ENCODE results near the gene TTN. TPM values are rescaled to one million over a fixed set of nuclear protein-coding genes. Genes with fewer than 3 reads are reported as not detected.

TTN gene
- total RNA-seq, 1 experiment from 2014 or later, result under 0.01 TPM

DNA sequence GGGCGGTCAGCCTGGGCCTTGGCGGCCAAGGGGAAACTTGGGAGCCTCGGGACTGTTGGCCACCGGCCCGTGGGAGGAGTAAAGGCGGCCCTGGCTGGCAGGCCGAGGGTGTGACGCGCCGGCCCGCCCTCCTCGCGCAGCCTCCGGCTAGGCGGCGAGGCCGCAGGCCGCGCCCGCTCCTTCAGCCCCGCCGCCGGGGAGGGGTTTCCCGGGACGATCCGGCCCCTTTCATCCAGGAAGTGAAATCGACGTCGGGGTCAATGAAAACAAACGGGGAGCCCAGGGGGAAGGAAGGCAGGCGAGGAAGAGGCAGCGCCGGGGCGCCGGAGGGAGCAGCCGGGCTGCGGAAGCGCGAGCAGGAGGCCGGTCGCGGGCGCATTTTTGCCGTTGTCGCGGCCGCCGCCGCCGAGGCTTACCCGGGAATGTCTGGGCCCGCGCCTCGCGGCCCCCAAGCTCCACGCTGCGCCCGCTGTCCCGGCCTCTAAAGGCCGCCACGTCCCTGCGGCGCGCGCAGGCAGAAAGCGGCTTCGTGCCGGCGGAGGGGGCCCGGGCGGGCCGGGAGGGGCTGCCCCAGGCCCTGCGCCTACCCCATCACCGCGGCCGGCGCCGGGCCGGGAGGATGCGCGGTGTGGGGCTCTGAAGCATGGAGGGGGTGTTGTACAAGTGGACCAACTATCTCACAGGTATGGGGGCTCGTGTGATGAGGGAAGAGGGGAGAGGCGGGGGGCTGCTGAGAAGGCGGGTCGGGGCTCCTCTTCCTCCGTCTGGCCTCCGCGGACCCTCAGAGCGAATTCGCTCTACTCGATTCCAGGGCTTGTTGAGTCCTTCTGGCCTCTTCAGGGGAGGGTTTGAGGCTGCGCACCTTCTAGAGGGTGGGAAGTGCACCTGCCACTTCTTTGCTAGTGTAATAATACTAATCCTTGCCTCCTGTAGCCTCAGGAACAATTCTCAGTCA, 326.7 kb downstream of the TTN start, which contains the start of gene PLEKHA3:
Gene PLEKHA3, plus strand, starts transcription at position 231 of the 955 bp plus-strand sequence. Its CDS starts 413 bp downstream, at position 644.
- peak within 1 kb of the TSS; percentile 96 for H3K4me3 Mint-ChIP-seq (ENCODE audit: unreplicated experiment)
- ChIA-PET CTCF (interaction anchor here (0.6 to 1.4 kb wide), 6 partner anchors 13 to 699 kb away, joined by 3 to 6 read pairs (median 4); no protein-coding TSS in a partner anchor), POLR2A (interaction anchor here (0.6 to 4.6 kb wide), 16 partner anchors 9 to 407 kb away, joined by 3 to 76 read pairs (median 4); partner anchors contain the start of genes PJVK and PRKRA)
- TF ChIP-seq, protein P1, sequence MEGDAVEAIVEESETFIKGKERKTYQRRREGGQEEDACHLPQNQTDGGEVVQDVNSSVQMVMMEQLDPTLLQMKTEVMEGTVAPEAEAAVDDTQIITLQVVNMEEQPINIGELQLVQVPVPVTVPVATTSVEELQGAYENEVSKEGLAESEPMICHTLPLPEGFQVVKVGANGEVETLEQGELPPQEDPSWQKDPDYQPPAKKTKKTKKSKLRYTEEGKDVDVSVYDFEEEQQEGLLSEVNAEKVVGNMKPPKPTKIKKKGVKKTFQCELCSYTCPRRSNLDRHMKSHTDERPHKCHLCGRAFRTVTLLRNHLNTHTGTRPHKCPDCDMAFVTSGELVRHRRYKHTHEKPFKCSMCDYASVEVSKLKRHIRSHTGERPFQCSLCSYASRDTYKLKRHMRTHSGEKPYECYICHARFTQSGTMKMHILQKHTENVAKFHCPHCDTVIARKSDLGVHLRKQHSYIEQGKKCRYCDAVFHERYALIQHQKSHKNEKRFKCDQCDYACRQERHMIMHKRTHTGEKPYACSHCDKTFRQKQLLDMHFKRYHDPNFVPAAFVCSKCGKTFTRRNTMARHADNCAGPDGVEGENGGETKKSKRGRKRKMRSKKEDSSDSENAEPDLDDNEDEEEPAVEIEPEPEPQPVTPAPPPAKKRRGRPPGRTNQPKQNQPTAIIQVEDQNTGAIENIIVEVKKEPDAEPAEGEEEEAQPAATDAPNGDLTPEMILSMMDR (IDR thresholded peaks at IDR 0.05; ENCODE audit: unreplicated experiment), result no peak
- peak within 1 kb of the TSS; percentile 99 for H3K27ac Mint-ChIP-seq (ENCODE audit: low read depth, unreplicated experiment)
- H3K36me3 Mint-ChIP-seq (ENCODE audit: insufficient read depth, unreplicated experiment), result peaks cover 13% of the 10 kb centered on the region
- BruUV-seq (replicated peaks), result no TSS peak
- no peaks in the 10 kb centered on the region for H3K27me3 Mint-ChIP-seq (ENCODE audit: insufficient read depth, unreplicated experiment)
- H3K4me1 Mint-ChIP-seq (ENCODE audit: insufficient read depth, unreplicated experiment), result peaks cover 29% of the 10 kb centered on the region
- no peaks in the 10 kb centered on the region for H3K9me3 Mint-ChIP-seq (ENCODE audit: unreplicated experiment)
- peak; percentile 97 for DNase-seq (ENCODE audit: unreplicated experiment)
- intact Hi-C loops (cut with micrococcal nuclease), result loop anchor here (1.0 kb wide), 1 partner anchor 43 kb away; no protein-coding TSS in a partner anchor

DNA sequence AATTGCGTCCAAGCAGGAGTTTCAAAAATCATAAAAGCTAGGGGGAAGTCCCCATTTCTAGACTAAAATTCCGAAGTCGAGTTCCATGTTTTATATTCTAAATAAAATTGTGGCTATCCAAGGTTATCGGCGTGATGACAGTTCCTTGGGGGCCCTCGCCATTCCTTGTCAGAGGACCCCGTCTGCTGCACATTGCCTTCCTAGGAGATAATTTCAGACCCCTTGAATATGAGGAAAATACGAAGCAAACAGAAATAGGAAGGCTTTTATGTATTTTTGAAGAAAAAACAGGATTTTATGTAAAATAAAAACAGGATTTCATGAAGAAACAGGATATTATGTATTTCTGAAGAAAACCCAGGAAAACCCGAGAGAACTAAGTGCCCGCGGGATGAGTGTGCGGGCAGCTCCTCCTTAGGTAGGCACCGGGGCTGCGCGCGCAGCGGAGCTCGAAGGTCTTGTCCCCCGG, 327.4 kb downstream of the TTN start:
- CTCF ChIA-PET, result interaction anchor here (0.6 to 1.4 kb wide), 7 partner anchors 10 to 699 kb away, joined by 3 to 6 read pairs (median 4); no protein-coding TSS in a partner anchor
- BruUV-seq (replicated peaks), result no TSS peak
- intact Hi-C loops (cut with micrococcal nuclease), result loop anchor here (1.0 kb wide), 2 partner anchors 28 to 44 kb away; partner anchors contain the start of genes PJVK and PRKRA

DNA sequence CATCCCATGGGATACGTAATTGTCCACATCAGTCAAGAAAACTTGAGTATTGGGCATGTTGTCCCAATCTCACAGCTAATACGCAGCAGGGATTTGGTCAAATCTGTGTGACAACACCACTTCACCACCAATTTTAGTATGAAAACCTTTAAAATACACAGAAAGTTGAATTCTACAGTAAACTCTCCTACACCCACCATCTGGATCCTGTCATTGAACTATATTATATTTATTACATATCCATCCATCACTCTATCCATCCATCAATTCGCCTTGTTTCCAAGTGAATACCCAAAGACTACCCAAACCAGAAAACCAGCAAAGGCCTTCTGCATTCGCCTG, 328.0 kb downstream of the TTN start:
- no peaks in the 10 kb centered on the region for H3K9me3 Mint-ChIP-seq (ENCODE audit: unreplicated experiment)
- no TSS peak for BruUV-seq (replicated peaks)
- H3K4me3 Mint-ChIP-seq (ENCODE audit: unreplicated experiment), result peak overlapping the region; percentile 96
- ChIA-PET CTCF (interaction anchor here (0.6 to 1.4 kb wide), 5 partner anchors 11 to 151 kb away, joined by 3 to 6 read pairs (median 5); no protein-coding TSS in a partner anchor), POLR2A (interaction anchor here (0.6 to 4.6 kb wide), 10 partner anchors 10 to 284 kb away, joined by 3 to 76 read pairs (median 4); partner anchors contain the start of genes PJVK and PRKRA)
- intact Hi-C loops (cut with micrococcal nuclease), result loop anchor here (1.0 kb wide), 1 partner anchor 28 kb away; the partner anchor contains the start of genes PJVK and PRKRA
- H3K27me3 Mint-ChIP-seq (ENCODE audit: insufficient read depth, unreplicated experiment), result no peaks in the 10 kb centered on the region
- TF ChIP-seq, protein P1 (IDR thresholded peaks at IDR 0.05; ENCODE audit: unreplicated experiment), result no peak
- peak overlapping the region; percentile 99 for H3K27ac Mint-ChIP-seq (ENCODE audit: low read depth, unreplicated experiment)
- H3K4me1 Mint-ChIP-seq (ENCODE audit: insufficient read depth, unreplicated experiment), result peaks cover 19% of the 10 kb centered on the region
- peaks cover 9% of the 10 kb centered on the region for H3K36me3 Mint-ChIP-seq (ENCODE audit: insufficient read depth, unreplicated experiment)
- DNase-seq (ENCODE audit: unreplicated experiment), result no peak

More for the DNA sequence above, 327.4 kb downstream of the TTN start:
- Mint-ChIP-seq H3K4me3 (ENCODE audit: unreplicated experiment) (peak overlapping the region; percentile 96), H3K9me3 (ENCODE audit: unreplicated experiment) (no peaks in the 10 kb centered on the region), H3K27ac (ENCODE audit: low read depth, unreplicated experiment) (peak overlapping the region; percentile 99), H3K4me1 (ENCODE audit: insufficient read depth, unreplicated experiment) (peaks cover 25% of the 10 kb centered on the region), H3K27me3 (ENCODE audit: insufficient read depth, unreplicated experiment) (no peaks in the 10 kb centered on the region), H3K36me3 (ENCODE audit: insufficient read depth, unreplicated experiment) (peaks cover 9% of the 10 kb centered on the region)
- TF ChIP-seq, protein P1 (IDR thresholded peaks at IDR 0.05; ENCODE audit: unreplicated experiment), result no peak
- DNase-seq (ENCODE audit: unreplicated experiment), result no peak
- POLR2A ChIA-PET, result interaction anchor here (0.6 to 4.6 kb wide), 15 partner anchors 10 to 407 kb away, joined by 3 to 76 read pairs (median 4); partner anchors contain the start of genes PJVK and PRKRA

Measured in MCF 10A (cell line).